Peyer's patch (tissue), 4 donors: ENCODE results near the gene FYB1.

Experiments
- CTCF ChIP-seq, 6 experiments: fragments of 450-650 bp in 4 of 6; fragments of 200-600 bp in 2 of 6; sonication (generic) in 1 of 6; IDR thresholded peaks; one replicate each; pipeline ENCODE4 v1.5.1; 2017 to 2019; ENCODE audit warnings: antibody characterized with exemption in 6 of 6, mild to moderate bottlenecking in 3 of 6, moderate library complexity in 1 of 6
- POLR2A ChIP-seq, 2 donors: fragments of 450-650 bp; IDR thresholded peaks; one replicate each; pipeline ENCODE4 v1.5.1; 2017; ENCODE audit warnings: antibody characterized with exemption in 2 of 2, mild to moderate bottlenecking in 2 of 2, moderate library complexity in 2 of 2

- no peak for TF ChIP-seq CTCF (IDR thresholded peaks at IDR 0.05)
- TF ChIP-seq POLR2A (IDR thresholded peaks at IDR 0.05) = no peak
Observed at GRCh38 chr5:39211773-39212172, 7.6 kb downstream of the FYB1 start.
